Measurements from ENCODE around the gene TADA2A.
A peak's percentile ranks its signal among the peaks of the same experiment; 100 is the strongest.

The TADA2A gene

DNA sequence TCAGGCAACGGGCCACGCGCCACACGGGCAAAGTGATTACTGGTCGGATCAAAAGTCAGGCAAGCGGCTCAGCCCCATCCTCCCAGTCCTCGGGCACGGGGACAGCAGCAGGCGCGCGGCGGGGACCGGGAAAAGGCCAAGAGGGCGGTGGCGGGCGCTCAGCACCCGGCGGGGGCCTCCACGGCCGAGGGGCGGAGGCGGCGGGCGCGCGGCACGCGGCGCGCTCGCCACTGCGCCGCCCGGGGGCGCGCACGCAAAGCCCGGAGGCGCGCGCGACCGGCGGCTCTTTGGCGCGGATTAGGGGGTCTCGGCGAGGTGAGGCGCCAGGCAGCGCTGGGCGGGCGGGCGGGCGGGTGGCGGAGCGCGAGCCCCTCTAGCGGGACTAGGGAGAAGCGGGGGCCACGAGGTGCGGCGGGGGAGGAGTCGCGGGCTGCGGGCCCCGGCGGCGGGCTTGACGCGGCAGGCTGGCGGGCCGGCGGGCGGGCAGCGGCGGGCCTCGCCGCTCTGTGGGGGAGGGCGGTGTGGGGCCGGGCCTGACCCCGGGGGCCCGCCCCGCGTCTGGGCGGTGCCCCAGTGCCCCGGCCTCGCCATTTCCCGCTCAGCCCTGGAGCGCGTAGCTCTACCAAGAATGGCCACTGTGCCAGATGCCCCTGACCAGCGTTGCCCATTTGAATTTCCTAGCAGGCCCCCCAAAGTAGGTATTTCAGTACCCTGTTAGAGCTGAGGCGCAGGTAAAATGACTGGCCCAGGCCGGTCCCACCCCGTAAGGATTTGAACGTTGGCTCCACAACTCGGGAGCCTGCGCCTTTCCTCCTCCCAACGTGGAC, at the start of gene TADA2A, which contains the start of gene ACACA:
TADA2A (plus strand) TSS at position 252 of the 827 bp plus-strand sequence. CDS start 4,480 bp downstream, outside the sequence.
ACACA (minus strand) TSS at position 202 of the 827 bp plus-strand sequence. CDS start 537 bp downstream, outside the sequence.
- Histone ChIP-seq H3K4me3 (ENCODE audit: low read depth, low read length) (peak within 1 kb of the TSS; percentile 83), H3K27me3 (ENCODE audit: control insufficient read depth, insufficient read depth, low read length) (no peaks in the 10 kb centered on the region), H3K36me3 (ENCODE audit: control insufficient read depth, insufficient read depth, low read length) (peaks cover 16% of the 10 kb centered on the region), H3K4me1 (ENCODE audit: control insufficient read depth, insufficient read depth, low read length) (peaks cover 5% of the 10 kb centered on the region; the same call in 1 of the 2 replicates), H3K27ac (ENCODE audit: low read depth, low read length) (peak within 1 kb of the TSS; percentile 96), H3K9me3 (ENCODE audit: control insufficient read depth, insufficient read depth, low read length) (no peaks in the 10 kb centered on the region), H3K9ac (ENCODE audit: low read depth, low read length) (peak within 1 kb of the TSS; percentile 94)

- H3K27me3 ChIP-seq (ENCODE audit: control insufficient read depth, insufficient read depth, low read length), result no peaks in the 10 kb centered on the region
Observed at GRCh38 chr17:37358098-37358829, 48.4 kb upstream of the TADA2A start.

DNA sequence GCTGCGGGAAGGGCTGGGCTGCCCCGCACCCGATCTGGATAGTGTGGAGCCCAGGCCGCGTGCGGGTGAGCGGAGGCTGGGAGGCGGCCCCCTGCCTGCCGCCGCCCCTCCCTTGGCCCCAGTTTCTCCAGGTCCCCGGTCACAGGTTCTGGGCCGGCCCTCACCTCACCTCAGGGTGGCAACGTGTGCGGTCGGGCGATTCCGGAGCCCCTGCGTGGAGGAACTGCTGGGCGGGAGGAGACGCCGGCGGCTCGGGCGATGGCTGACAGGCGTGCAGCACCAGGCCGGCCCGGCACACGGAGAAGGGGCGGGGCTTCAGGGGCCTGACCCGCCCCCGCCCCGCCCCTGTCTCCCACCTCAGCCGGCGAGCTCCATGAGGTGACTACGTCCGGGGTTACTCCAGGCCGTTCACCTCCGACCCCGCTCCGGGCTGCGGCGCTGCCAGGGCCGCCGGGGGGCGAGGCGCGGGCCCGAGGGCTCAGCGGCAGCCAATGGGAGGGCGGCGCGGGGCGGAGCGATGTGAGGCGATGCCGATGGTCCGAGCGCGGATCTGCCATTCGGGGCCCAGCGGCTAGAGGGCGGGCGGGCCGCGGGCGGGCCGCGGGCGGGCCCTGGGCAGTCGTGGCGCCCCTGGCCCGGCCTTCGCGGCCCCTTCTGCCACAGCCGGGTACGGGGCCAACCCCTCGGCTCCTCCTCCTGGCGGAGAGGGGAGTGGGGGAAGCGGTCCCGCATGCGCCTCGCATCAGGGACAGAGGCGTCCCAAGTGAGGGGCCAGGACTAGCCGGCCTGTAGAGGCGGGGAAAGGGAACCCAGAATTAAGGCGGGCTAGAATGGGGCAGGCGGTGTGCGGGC, 47.6 kb upstream of the TADA2A start:
- no peaks in the 10 kb centered on the region for H3K27me3 ChIP-seq (ENCODE audit: control insufficient read depth, insufficient read depth, low read length)
- peak overlapping the region; percentile 95 for H3K4me3 ChIP-seq (ENCODE audit: low read depth, low read length)
- peaks cover 17% of the 10 kb centered on the region for H3K4me1 ChIP-seq (ENCODE audit: control insufficient read depth, insufficient read depth, low read length)
- peak overlapping the region; percentile 86 for H3K9ac ChIP-seq (ENCODE audit: low read depth, low read length)
- H3K9me3 ChIP-seq (ENCODE audit: control insufficient read depth, insufficient read depth, low read length), result no peaks in the 10 kb centered on the region
- peak overlapping the region; percentile 86 for H3K27ac ChIP-seq (ENCODE audit: low read depth, low read length)
- peaks cover 7% of the 10 kb centered on the region for H3K36me3 ChIP-seq (ENCODE audit: control insufficient read depth, insufficient read depth, low read length)

More at GRCh38 chr17:37358098-37358829, 48.4 kb upstream of the TADA2A start:
- H3K4me1 ChIP-seq (ENCODE audit: control insufficient read depth, insufficient read depth, low read length), result peaks cover 17% of the 10 kb centered on the region
- peak overlapping the region; percentile 95 for H3K4me3 ChIP-seq (ENCODE audit: low read depth, low read length)
- H3K9ac ChIP-seq (ENCODE audit: low read depth, low read length), result peak overlapping the region; percentile 86
- H3K9me3 ChIP-seq (ENCODE audit: control insufficient read depth, insufficient read depth, low read length), result no peaks in the 10 kb centered on the region
- H3K27ac ChIP-seq (ENCODE audit: low read depth, low read length), result peak overlapping the region; percentile 86
- H3K36me3 ChIP-seq (ENCODE audit: control insufficient read depth, insufficient read depth, low read length), result peaks cover 15% of the 10 kb centered on the region

DNA sequence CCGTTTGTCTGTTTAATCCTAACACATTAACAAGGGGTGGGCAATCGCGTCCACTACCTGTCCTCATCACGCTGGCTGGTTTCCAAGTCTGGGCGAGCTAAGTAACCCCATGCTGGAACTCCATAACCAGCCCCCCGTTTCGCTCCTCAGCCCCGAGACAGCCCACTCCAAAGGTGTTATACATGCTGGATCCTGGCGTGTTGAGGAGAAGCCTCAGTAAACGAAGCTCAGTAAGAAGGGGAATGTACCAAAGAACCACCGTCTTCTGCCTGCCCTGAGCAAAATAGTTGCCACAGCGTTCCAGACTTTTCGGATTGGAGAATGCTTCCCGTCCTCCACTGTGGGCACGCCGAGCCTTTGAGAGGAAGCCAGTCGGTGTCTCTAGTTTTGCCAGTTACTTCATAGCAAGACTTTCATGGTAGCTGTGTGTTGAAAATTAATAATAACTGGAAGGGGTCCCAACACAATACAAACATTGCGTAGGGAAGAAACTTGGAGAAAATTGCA, 47.0 kb upstream of the TADA2A start:
- H3K9me3 ChIP-seq (ENCODE audit: control insufficient read depth, insufficient read depth, low read length), result no peaks in the 10 kb centered on the region
- peaks cover under 1% of the 10 kb centered on the region; the same call in 1 of the 2 replicates for H3K36me3 ChIP-seq (ENCODE audit: control insufficient read depth, insufficient read depth, low read length)
- peak overlapping the region; percentile 42 for H3K4me3 ChIP-seq (ENCODE audit: low read depth, low read length)
- H3K9ac ChIP-seq (ENCODE audit: low read depth, low read length), result no peak overlapping the region
- peaks cover 17% of the 10 kb centered on the region for H3K4me1 ChIP-seq (ENCODE audit: control insufficient read depth, insufficient read depth, low read length)
- no peaks in the 10 kb centered on the region for H3K27me3 ChIP-seq (ENCODE audit: control insufficient read depth, insufficient read depth, low read length)
- H3K27ac ChIP-seq (ENCODE audit: low read depth, low read length), result peak overlapping the region; percentile 75

GRCh38 chr17:37360632-37361031, 46.1 kb upstream of the TADA2A start:
- H3K27ac ChIP-seq (ENCODE audit: low read depth, low read length), result no peak overlapping the region
- no peak overlapping the region for H3K9ac ChIP-seq (ENCODE audit: low read depth, low read length)
- no peaks in the 10 kb centered on the region for H3K9me3 ChIP-seq (ENCODE audit: control insufficient read depth, insufficient read depth, low read length)

GRCh38 chr17:37361543-37361942, 45.1 kb upstream of the TADA2A start:
- Histone ChIP-seq H3K27me3 (ENCODE audit: control insufficient read depth, insufficient read depth, low read length) (no peaks in the 10 kb centered on the region), H3K4me1 (ENCODE audit: control insufficient read depth, insufficient read depth, low read length) (peaks cover 17% of the 10 kb centered on the region), H3K27ac (ENCODE audit: low read depth, low read length) (no peak overlapping the region), H3K9me3 (ENCODE audit: control insufficient read depth, insufficient read depth, low read length) (no peaks in the 10 kb centered on the region), H3K4me3 (ENCODE audit: low read depth, low read length) (no peak overlapping the region), H3K9ac (ENCODE audit: low read depth, low read length) (no peak overlapping the region), H3K36me3 (ENCODE audit: control insufficient read depth, insufficient read depth, low read length) (no peaks in the 10 kb centered on the region; the same call in 1 of the 2 replicates)

More at GRCh38 chr17:37360632-37361031, 46.1 kb upstream of the TADA2A start:
- Histone ChIP-seq H3K4me1 (ENCODE audit: control insufficient read depth, insufficient read depth, low read length) (peaks cover 17% of the 10 kb centered on the region), H3K36me3 (ENCODE audit: control insufficient read depth, insufficient read depth, low read length) (no peaks in the 10 kb centered on the region; the same call in 1 of the 2 replicates), H3K27me3 (ENCODE audit: control insufficient read depth, insufficient read depth, low read length) (no peaks in the 10 kb centered on the region), H3K4me3 (ENCODE audit: low read depth, low read length) (no peak overlapping the region)

GRCh38 chr17:37365589-37365988, 41.1 kb upstream of the TADA2A start:
- Histone ChIP-seq H3K4me3 (ENCODE audit: low read depth, low read length) (no peak overlapping the region), H3K27ac (ENCODE audit: low read depth, low read length) (no peak overlapping the region), H3K27me3 (ENCODE audit: control insufficient read depth, insufficient read depth, low read length) (no peaks in the 10 kb centered on the region), H3K9ac (ENCODE audit: low read depth, low read length) (no peak overlapping the region), H3K9me3 (ENCODE audit: control insufficient read depth, insufficient read depth, low read length) (no peaks in the 10 kb centered on the region), H3K4me1 (ENCODE audit: control insufficient read depth, insufficient read depth, low read length) (no peaks in the 10 kb centered on the region), H3K36me3 (ENCODE audit: control insufficient read depth, insufficient read depth, low read length) (no peaks in the 10 kb centered on the region)

- Histone ChIP-seq H3K27me3 (ENCODE audit: control insufficient read depth, insufficient read depth, low read length) (no peaks in the 10 kb centered on the region), H3K36me3 (ENCODE audit: control insufficient read depth, insufficient read depth, low read length) (no peaks in the 10 kb centered on the region), H3K4me1 (ENCODE audit: control insufficient read depth, insufficient read depth, low read length) (no peaks in the 10 kb centered on the region), H3K27ac (ENCODE audit: low read depth, low read length) (no peak overlapping the region), H3K4me3 (ENCODE audit: low read depth, low read length) (no peak overlapping the region), H3K9ac (ENCODE audit: low read depth, low read length) (no peak overlapping the region), H3K9me3 (ENCODE audit: control insufficient read depth, insufficient read depth, low read length) (no peaks in the 10 kb centered on the region)
Observed at GRCh38 chr17:37368577-37368976, 38.1 kb upstream of the TADA2A start.

- no peaks in the 10 kb centered on the region for H3K36me3 ChIP-seq (ENCODE audit: control insufficient read depth, insufficient read depth, low read length)
- H3K4me3 ChIP-seq (ENCODE audit: low read depth, low read length), result no peak overlapping the region
- H3K4me1 ChIP-seq (ENCODE audit: control insufficient read depth, insufficient read depth, low read length), result no peaks in the 10 kb centered on the region
- no peaks in the 10 kb centered on the region for H3K9me3 ChIP-seq (ENCODE audit: control insufficient read depth, insufficient read depth, low read length)
- H3K9ac ChIP-seq (ENCODE audit: low read depth, low read length), result no peak overlapping the region
- H3K27me3 ChIP-seq (ENCODE audit: control insufficient read depth, insufficient read depth, low read length), result no peaks in the 10 kb centered on the region
- no peak overlapping the region for H3K27ac ChIP-seq (ENCODE audit: low read depth, low read length)
Observed at GRCh38 chr17:37373530-37374159, 33.0 kb upstream of the TADA2A start.

DNA sequence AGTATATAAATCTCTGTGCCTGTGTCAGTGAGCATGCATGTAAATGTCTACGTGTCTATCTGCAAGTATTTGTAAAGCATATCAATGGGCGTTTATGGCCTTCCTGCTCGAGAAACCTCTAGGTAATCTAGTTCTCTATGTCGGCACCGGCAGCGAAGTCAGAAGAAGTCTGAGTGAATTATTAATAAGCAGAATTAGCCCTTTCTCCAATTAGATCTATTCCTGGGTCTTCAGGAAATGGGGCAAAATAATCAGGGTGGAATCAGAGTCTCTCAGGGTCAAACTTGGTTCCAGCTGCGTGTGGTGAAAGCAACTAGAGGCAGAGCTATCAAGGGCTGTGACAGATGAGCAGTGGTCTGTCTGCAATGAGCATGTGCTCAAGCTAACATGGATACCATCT, 31.0 kb upstream of the TADA2A start, which contains the start of gene C17orf78:
C17orf78 (plus strand) TSS at position 280 of the 400 bp plus-strand sequence; CDS start at position 388, 108 bp downstream.
- Histone ChIP-seq H3K9ac (ENCODE audit: low read depth, low read length) (no peak within 1 kb of the TSS), H3K27me3 (ENCODE audit: control insufficient read depth, insufficient read depth, low read length) (no peaks in the 10 kb centered on the region), H3K9me3 (ENCODE audit: control insufficient read depth, insufficient read depth, low read length) (no peaks in the 10 kb centered on the region)

More for the DNA sequence above, 31.0 kb upstream of the TADA2A start, which contains the start of gene C17orf78:
- Histone ChIP-seq H3K36me3 (ENCODE audit: control insufficient read depth, insufficient read depth, low read length) (no peaks in the 10 kb centered on the region), H3K27ac (ENCODE audit: low read depth, low read length) (no peak within 1 kb of the TSS), H3K4me1 (ENCODE audit: control insufficient read depth, insufficient read depth, low read length) (no peaks in the 10 kb centered on the region), H3K4me3 (ENCODE audit: low read depth, low read length) (no peak within 1 kb of the TSS)
